GM21786 (cell line): Measurements from ENCODE around the gene F7.

Source experiments
- ATAC-seq: cut with Tn5 transposase; IDR thresholded peaks from one replicate; pipeline ENCODE4 v1.9.1; 2021; ENCODE audit not compliant: unreplicated experiment

F7 gene

GRCh38 chr13:113116206-113116800 is 10.7 kb downstream of the F7 start:
- ATAC-seq: no peak

GRCh38 chr13:113116871-113117271 is 11.3 kb downstream of the F7 start:
- no peak for ATAC-seq

GRCh38 chr13:113117335-113117872 is 11.8 kb downstream of the F7 start:
- no peak for ATAC-seq

- ATAC-seq: no peak
Observed at GRCh38 chr13:113117911-113118260, 12.3 kb downstream of the F7 start.

GRCh38 chr13:113118261-113119021 is 12.8 kb downstream of the F7 start:
- ATAC-seq: no peak

- ATAC-seq: no peak
Observed at GRCh38 chr13:113119166-113119821, 13.7 kb downstream of the F7 start.

- ATAC-seq: no peak
Observed at GRCh38 chr13:113119822-113120189, 14.2 kb downstream of the F7 start.

GRCh38 chr13:113120300-113121182 is 14.9 kb downstream of the F7 start:
- ATAC-seq: no peak

- ATAC-seq: no peak
Observed at GRCh38 chr13:113121183-113121927, 15.8 kb downstream of the F7 start.

- ATAC-seq: no peak
Observed at GRCh38 chr13:113121928-113122471, 16.4 kb downstream of the F7 start.

GRCh38 chr13:113122550-113123225 is 17.1 kb downstream of the F7 start, which contains the start of gene F10:
F10 (plus strand) TSS chr13:113122799; CDS start chr13:113122856, 57 bp downstream.
- ATAC-seq: no peak

GRCh38 chr13:113123226-113124201 is 17.9 kb downstream of the F7 start:
- no peak for ATAC-seq

GRCh38 chr13:113124211-113124970 is 18.8 kb downstream of the F7 start:
- no peak for ATAC-seq

GRCh38 chr13:113125506-113126264 is 20.1 kb downstream of the F7 start:
- ATAC-seq: no peak

GRCh38 chr13:113126265-113127150 is 20.9 kb downstream of the F7 start:
- no peak for ATAC-seq

- no peak for ATAC-seq
Observed at GRCh38 chr13:113129480-113129879, 23.9 kb downstream of the F7 start.
